A549 (cell line): ENCODE data around the gene SLC25A5. TPM values are rescaled to one million over a fixed set of nuclear protein-coding genes. Genes with fewer than 3 reads are reported as not detected.

ENCODE experiments used
- CBX8 ChIP-seq: fragments of 200-600 bp; sonication (generic); IDR thresholded peaks from 2 replicates; pipeline ENCODE4 v1.6.1; 2016
- CEBPB ChIP-seq, 2 experiments: fragments of >200 bp in 1 of 2; sonication (Bioruptor Twin) in 1 of 2; formaldehyde crosslinking in 1 of 2; IDR thresholded peaks; 2 replicates each; pipeline ENCODE4 v1.6.1; 2012 to 2016
- CHD2 ChIP-seq: fragments of 150-350 bp; IDR thresholded peaks from 2 replicates; pipeline ENCODE4 v1.6.1; 2014; ENCODE audit warnings: low read length; ENCODE audit not compliant: partially characterized antibody
- CHD4 ChIP-seq: fragments of 200-600 bp; sonication (generic); IDR thresholded peaks from 2 replicates; pipeline ENCODE4 v1.6.1; 2016; ENCODE audit warnings: antibody characterized with exemption, mild to moderate bottlenecking, borderline replicate concordance
- EHMT2 ChIP-seq: fragments of 200-600 bp; sonication (generic); IDR thresholded peaks from 2 replicates; pipeline ENCODE4 v1.6.1; 2016; ENCODE audit warnings: antibody characterized with exemption, low read depth, mild to moderate bottlenecking, moderate library complexity
- EP300 ChIP-seq, 2 experiments: fragments of >200 bp; sonication (Bioruptor Twin); formaldehyde crosslinking; IDR thresholded peaks; 2 replicates in 1 of 2; 3 replicates in 1 of 2; pipeline ENCODE4 v1.6.1; 2016 to 2017
- FOSB ChIP-seq: fragments of 250-450 bp; sonication (Bioruptor Pico); IDR thresholded peaks from 2 replicates; pipeline ENCODE4 v1.5.0; 2020; ENCODE audit warnings: mild to moderate bottlenecking, moderate library complexity
- FOXS1 ChIP-seq: fragments of 250-450 bp; sonication (Bioruptor Pico); IDR thresholded peaks from 2 replicates; pipeline ENCODE4 v1.5.0; 2020; ENCODE audit warnings: mild to moderate bottlenecking, moderate library complexity
- HOXA7 ChIP-seq: fragments of 250-450 bp; sonication (Bioruptor Pico); IDR thresholded peaks from 2 replicates; pipeline ENCODE4 v1.5.0; 2020; ENCODE audit warnings: mild to moderate bottlenecking, moderate library complexity
- JUN ChIP-seq, 2 experiments: fragments of >200 bp; sonication (Bioruptor Twin); formaldehyde crosslinking; IDR thresholded peaks; 2 replicates in 1 of 2; 3 replicates in 1 of 2; pipeline ENCODE4 v1.6.1; 2016 to 2017
- JUNB ChIP-seq: fragments of >200 bp; sonication (Bioruptor Twin); formaldehyde crosslinking; IDR thresholded peaks from 2 replicates; pipeline ENCODE4 v1.6.1; 2016
- KDM1A ChIP-seq: fragments of 200-600 bp; sonication (generic); IDR thresholded peaks from 2 replicates; pipeline ENCODE4 v1.6.1; 2016; ENCODE audit warnings: low read depth, mild to moderate bottlenecking
- KDM5A ChIP-seq: fragments of 200-600 bp; sonication (generic); IDR thresholded peaks from 2 replicates; pipeline ENCODE4 v1.6.1; 2016; ENCODE audit warnings: antibody characterized with exemption, mild to moderate bottlenecking
- MAFK ChIP-seq: fragments of 450-650 bp; IDR thresholded peaks from 2 replicates; pipeline ENCODE4 v1.6.1; 2014; ENCODE audit not compliant: partially characterized antibody
- NPAS2 ChIP-seq: fragments of 250-450 bp; sonication (Bioruptor Pico); IDR thresholded peaks from 2 replicates; pipeline ENCODE4 v1.8.0; 2022; ENCODE audit warnings: mild to moderate bottlenecking, moderate library complexity, borderline replicate concordance
- PHF8 ChIP-seq: fragments of 200-600 bp; sonication (generic); IDR thresholded peaks from 2 replicates; pipeline ENCODE4 v1.6.1; 2016; ENCODE audit warnings: low read depth, mild to moderate bottlenecking, antibody characterized with exemption, moderate library complexity, borderline replicate concordance
- POLR2A ChIP-seq: IDR thresholded peaks from 2 replicates; pipeline ENCODE4 v1.6.1; 2012; ENCODE audit warnings: mild to moderate bottlenecking, low read length
- RAD21 ChIP-seq, 2 experiments: fragments of >200 bp in 1 of 2; sonication (Bioruptor Twin) in 1 of 2; formaldehyde crosslinking in 1 of 2; IDR thresholded peaks in 1 of 2; conservative IDR thresholded peaks in 1 of 2; 2 replicates in 1 of 2; 3 replicates in 1 of 2; pipeline ENCODE4 v1.6.1; 2012 to 2018; ENCODE audit warnings: inconsistent platforms in 1 of 2
- RARB ChIP-seq: fragments of 250-450 bp; sonication (Bioruptor Pico); IDR thresholded peaks from 2 replicates; pipeline ENCODE4 v1.8.0; 2021; ENCODE audit warnings: mild to moderate bottlenecking, moderate library complexity
- RCOR1 ChIP-seq: fragments of 150-350 bp; IDR thresholded peaks from 2 replicates; pipeline ENCODE4 v1.6.1; 2014; ENCODE audit warnings: antibody characterized with exemption, low read length, low read depth
- RFX5 ChIP-seq: fragments of 450-650 bp; IDR thresholded peaks from 2 replicates; pipeline ENCODE4 v1.7.1; 2014; ENCODE audit warnings: antibody characterized with exemption, mild to moderate bottlenecking, moderate library complexity
- RNF2 ChIP-seq: fragments of 200-600 bp; sonication (generic); IDR thresholded peaks from 2 replicates; pipeline ENCODE4 v1.6.1; 2016; ENCODE audit warnings: low read depth, mild to moderate bottlenecking, antibody characterized with exemption, moderate library complexity, borderline replicate concordance
- SMC3 ChIP-seq: fragments of >200 bp; sonication (Bioruptor Twin); formaldehyde crosslinking; IDR thresholded peaks from 3 replicates; pipeline ENCODE4 v1.6.1; 2018; ENCODE audit warnings: inconsistent platforms
- TFCP2L1 ChIP-seq: fragments of 250-450 bp; sonication (Bioruptor Pico); IDR thresholded peaks from 2 replicates; pipeline ENCODE4 v1.5.0; 2021; ENCODE audit warnings: mild to moderate bottlenecking
- TP53 ChIP-seq: fragments of 250-450 bp; sonication (Bioruptor Pico); IDR thresholded peaks from 2 replicates; pipeline ENCODE4 v1.5.0; 2021; ENCODE audit warnings: mild to moderate bottlenecking, moderate library complexity
- ZC3H11A ChIP-seq: fragments of 450-650 bp; IDR thresholded peaks from 2 replicates; pipeline ENCODE4 v1.6.1; 2014; ENCODE audit warnings: antibody characterized with exemption, mild to moderate bottlenecking
- ZFP36 ChIP-seq: fragments of 450-650 bp; IDR thresholded peaks from 2 replicates; pipeline ENCODE4 v1.6.1; 2014; ENCODE audit warnings: borderline replicate concordance; ENCODE audit not compliant: partially characterized antibody
- ZNF302 ChIP-seq: fragments of 250-450 bp; sonication (Bioruptor Pico); IDR thresholded peaks from 2 replicates; pipeline ENCODE4 v1.9.0; 2021; ENCODE audit warnings: inconsistent platforms, mild to moderate bottlenecking, moderate library complexity
- polyA plus RNA-seq, 4 experiments: library from polyadenylated mRNA; depleted of rRNA in 3 of 4; stranded (reverse); fragments of >200 nt; fragmentation: RNase III in 1 of 4; extraction: RNeasy Plus Mini Kit Qiagen cat#74134 plus additional on column Dnase treatment in 1 of 4; gene quantifications; 2 replicates in 3 of 4; 3 replicates in 1 of 4; pipeline ENCODE4 v1.2.3, GENCODE V29; 2011 to 2017
- TF ChIP-seq, protein P1 (sequence below): fragments of 200-600 bp; sonication (generic); IDR thresholded peaks from 2 replicates; pipeline ENCODE4 v1.6.1; 2016; ENCODE audit warnings: antibody characterized with exemption, mild to moderate bottlenecking, moderate library complexity
- TF ChIP-seq, protein P2 (sequence below): IDR thresholded peaks from 2 replicates; pipeline ENCODE4 v1.6.1; 2012; ENCODE audit warnings: low read depth, borderline replicate concordance
- TF ChIP-seq, protein P3 (sequence below): fragments of 250-450 bp; sonication (Bioruptor Pico); IDR thresholded peaks from 2 replicates; pipeline ENCODE4 v1.5.0; 2020; ENCODE audit warnings: low read depth, mild to moderate bottlenecking, moderate library complexity
- TF ChIP-seq, protein P4 (sequence below): fragments of 150-350 bp; IDR thresholded peaks from 2 replicates; pipeline ENCODE4 v1.6.1; 2014; ENCODE audit warnings: low read depth, mild to moderate bottlenecking, low read length
- TF ChIP-seq, protein P5 (sequence below): IDR thresholded peaks from 2 replicates; pipeline ENCODE4 v1.6.1; 2012
- TF ChIP-seq, protein P6 (sequence below): fragments of >200 bp; sonication (Bioruptor Twin); formaldehyde crosslinking; IDR thresholded peaks from 3 replicates; pipeline ENCODE4 v1.6.1; 2016

The SLC25A5 gene
- polyA plus RNA-seq, 2 of the 4 experiments (the other 2 are of a cell fraction), result 625 to 739 TPM

DNA sequence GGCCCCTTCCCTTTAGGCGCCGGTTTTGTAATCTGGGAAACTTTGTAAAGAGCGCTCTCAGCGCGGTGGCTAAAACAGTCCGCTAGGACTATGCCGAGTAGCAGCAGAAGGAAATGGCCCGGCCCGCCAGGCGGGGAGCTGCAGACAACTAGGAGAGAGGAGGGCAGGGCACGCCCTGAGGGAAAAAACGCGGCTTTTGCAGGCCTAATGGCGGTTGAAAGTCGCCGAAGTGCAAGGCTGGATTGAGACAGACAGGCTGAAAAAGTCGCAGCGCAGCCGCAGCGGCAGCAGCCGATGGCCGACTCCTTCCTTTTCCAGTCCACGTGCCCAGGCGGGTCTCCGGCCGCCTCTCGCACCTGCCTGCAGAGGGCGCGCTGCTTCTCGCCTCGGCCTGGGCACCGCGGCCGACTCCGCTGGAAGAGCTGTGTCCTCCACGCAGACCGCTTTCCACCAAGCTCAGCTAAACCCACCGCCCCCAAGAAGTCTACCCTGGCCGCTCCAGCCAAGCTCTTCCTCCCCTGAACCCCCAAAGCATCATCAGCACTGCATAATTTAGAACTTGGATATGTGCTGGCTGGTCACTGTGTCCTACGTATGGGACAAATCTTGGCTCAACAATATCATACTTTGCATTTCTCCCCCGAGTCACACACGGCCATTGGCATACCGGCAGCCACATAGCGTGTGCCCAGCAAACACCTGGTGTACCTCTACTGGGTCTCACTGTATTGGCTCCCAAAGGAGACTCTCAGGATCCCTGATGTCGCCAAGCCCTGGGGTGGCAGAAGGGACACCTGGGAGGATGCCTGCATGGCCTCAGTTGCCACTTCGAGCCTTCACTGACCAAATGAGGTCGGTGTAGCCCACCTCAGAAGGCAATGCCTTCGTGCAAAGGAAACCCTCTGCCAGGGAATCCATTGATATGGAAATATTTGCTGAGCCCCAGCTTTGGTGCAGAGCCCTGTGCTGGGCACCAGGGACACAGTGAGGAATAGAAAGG lies 14.5 kb downstream of the SLC25A5 start (continued):
- TF ChIP-seq TFCP2L1 (CRISPR knock-in tag) (no peak), RARB (no peak), FOXS1 (CRISPR knock-in tag) (no peak), POLR2A (peak; percentile 34; the same call in 1 of the 2 replicates), MAFK (no peak), RAD21 (conservative IDR thresholded peaks at IDR 0.05 in 1 of 2, IDR thresholded peaks at IDR 0.05 in 1 of 2) (peak; percentile 35 to 58), JUN (IDR thresholded peaks at IDR 0.05) (peak in 1 of 2 experiments; percentile 39; a peak in 1 of 5 replicates), ZNF302 (CRISPR knock-in tag) (no peak), CHD4 (no peak), HOXA7 (no peak), EP300 (IDR thresholded peaks at IDR 0.05) (no peak), TP53 (no peak), RNF2 (no peak), EHMT2 (no peak), JUNB (no peak), CBX8 (no peak), ZC3H11A (no peak), FOSB (CRISPR knock-in tag) (no peak), CEBPB (IDR thresholded peaks at IDR 0.05) (no peak), NPAS2 (peak; percentile 66), KDM1A (no peak), CHD2 (no peak), PHF8 (no peak), SMC3 (peak; percentile 61), ZFP36 (no peak), RFX5 (no peak), KDM5A (no peak), RCOR1 (no peak)
- TF ChIP-seq, protein P1, sequence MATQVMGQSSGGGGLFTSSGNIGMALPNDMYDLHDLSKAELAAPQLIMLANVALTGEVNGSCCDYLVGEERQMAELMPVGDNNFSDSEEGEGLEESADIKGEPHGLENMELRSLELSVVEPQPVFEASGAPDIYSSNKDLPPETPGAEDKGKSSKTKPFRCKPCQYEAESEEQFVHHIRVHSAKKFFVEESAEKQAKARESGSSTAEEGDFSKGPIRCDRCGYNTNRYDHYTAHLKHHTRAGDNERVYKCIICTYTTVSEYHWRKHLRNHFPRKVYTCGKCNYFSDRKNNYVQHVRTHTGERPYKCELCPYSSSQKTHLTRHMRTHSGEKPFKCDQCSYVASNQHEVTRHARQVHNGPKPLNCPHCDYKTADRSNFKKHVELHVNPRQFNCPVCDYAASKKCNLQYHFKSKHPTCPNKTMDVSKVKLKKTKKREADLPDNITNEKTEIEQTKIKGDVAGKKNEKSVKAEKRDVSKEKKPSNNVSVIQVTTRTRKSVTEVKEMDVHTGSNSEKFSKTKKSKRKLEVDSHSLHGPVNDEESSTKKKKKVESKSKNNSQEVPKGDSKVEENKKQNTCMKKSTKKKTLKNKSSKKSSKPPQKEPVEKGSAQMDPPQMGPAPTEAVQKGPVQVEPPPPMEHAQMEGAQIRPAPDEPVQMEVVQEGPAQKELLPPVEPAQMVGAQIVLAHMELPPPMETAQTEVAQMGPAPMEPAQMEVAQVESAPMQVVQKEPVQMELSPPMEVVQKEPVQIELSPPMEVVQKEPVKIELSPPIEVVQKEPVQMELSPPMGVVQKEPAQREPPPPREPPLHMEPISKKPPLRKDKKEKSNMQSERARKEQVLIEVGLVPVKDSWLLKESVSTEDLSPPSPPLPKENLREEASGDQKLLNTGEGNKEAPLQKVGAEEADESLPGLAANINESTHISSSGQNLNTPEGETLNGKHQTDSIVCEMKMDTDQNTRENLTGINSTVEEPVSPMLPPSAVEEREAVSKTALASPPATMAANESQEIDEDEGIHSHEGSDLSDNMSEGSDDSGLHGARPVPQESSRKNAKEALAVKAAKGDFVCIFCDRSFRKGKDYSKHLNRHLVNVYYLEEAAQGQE, result no peak
- TF ChIP-seq, protein P2, sequence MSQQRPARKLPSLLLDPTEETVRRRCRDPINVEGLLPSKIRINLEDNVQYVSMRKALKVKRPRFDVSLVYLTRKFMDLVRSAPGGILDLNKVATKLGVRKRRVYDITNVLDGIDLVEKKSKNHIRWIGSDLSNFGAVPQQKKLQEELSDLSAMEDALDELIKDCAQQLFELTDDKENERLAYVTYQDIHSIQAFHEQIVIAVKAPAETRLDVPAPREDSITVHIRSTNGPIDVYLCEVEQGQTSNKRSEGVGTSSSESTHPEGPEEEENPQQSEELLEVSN, result peak; percentile 81
- TF ChIP-seq, protein P3, sequence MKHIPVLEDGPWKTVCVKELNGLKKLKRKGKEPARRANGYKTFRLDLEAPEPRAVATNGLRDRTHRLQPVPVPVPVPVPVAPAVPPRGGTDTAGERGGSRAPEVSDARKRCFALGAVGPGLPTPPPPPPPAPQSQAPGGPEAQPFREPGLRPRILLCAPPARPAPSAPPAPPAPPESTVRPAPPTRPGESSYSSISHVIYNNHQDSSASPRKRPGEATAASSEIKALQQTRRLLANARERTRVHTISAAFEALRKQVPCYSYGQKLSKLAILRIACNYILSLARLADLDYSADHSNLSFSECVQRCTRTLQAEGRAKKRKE, result no peak
- TF ChIP-seq, protein P4, sequence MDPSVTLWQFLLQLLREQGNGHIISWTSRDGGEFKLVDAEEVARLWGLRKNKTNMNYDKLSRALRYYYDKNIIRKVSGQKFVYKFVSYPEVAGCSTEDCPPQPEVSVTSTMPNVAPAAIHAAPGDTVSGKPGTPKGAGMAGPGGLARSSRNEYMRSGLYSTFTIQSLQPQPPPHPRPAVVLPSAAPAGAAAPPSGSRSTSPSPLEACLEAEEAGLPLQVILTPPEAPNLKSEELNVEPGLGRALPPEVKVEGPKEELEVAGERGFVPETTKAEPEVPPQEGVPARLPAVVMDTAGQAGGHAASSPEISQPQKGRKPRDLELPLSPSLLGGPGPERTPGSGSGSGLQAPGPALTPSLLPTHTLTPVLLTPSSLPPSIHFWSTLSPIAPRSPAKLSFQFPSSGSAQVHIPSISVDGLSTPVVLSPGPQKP, result no peak
- TF ChIP-seq, protein P5, sequence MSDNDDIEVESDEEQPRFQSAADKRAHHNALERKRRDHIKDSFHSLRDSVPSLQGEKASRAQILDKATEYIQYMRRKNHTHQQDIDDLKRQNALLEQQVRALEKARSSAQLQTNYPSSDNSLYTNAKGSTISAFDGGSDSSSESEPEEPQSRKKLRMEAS, result peak; percentile 99
- TF ChIP-seq, protein P6, sequence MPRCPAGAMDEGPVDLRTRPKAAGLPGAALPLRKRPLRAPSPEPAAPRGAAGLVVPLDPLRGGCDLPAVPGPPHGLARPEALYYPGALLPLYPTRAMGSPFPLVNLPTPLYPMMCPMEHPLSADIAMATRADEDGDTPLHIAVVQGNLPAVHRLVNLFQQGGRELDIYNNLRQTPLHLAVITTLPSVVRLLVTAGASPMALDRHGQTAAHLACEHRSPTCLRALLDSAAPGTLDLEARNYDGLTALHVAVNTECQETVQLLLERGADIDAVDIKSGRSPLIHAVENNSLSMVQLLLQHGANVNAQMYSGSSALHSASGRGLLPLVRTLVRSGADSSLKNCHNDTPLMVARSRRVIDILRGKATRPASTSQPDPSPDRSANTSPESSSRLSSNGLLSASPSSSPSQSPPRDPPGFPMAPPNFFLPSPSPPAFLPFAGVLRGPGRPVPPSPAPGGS, result 0 out of 3 replicates have a peak, but pooled peaks have one; percentile 24
